DMS53 treated with DMSO at 0.1 percent for 48 hours (cell line): Measurements from ENCODE around the gene LTO1.

Experiments used
- DNase-seq: peaks from one replicate; lab custom pipeline; 2025; ENCODE audit not compliant: unreplicated experiment; lab: John Stamatoyannopoulos, UW

The LTO1 gene

DNA sequence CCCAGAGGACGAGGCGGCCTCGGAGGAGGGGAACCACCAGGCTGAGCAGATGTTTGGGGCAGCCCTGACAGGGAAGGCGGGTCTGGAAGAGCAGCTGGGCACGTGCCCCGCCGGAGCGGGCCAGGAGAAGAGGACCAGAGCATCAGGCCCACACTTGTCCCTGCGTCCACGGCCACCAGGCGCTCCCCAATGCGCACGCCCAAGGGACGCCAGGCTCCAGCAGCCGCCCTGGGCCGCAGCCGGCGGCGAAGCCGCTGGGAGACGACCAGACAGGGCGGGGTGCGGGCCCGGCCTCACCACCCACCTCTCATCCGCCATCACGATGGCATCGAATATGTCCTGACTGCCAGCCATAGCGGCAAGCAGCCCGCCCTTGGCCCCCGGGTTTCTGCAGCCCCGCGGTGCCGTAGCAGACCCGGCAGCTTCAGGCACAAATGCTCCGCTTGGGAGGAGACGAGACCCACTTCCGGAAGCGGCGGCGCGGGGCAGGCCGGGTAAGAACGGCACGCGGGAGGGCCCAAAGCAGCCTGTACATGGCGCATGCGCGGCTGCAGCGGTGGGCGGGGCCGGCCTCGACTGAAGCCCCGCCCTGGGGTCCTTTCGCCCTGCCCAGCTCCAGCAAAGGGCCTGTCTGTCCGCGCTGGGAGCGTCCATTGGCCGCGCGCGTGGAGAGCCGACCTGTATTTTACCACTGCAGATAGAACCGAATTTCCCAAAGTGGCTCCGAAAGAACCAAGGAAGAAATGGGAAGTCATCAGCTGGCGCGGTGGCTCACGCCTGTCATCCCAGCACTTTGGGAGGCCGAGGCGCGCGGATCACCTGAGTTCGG is at the start of gene LTO1:
LTO1 (minus strand) TSS at position 468 of the 829 bp plus-strand sequence; CDS start at position 354, 114 bp downstream.
- DNase-seq, result peak; percentile 90

GRCh38 chr11:69721745-69722144 is 46.6 kb upstream of the LTO1 start:
- no peak for DNase-seq

GRCh38 chr11:69721106-69721505 is 46.0 kb upstream of the LTO1 start:
- no peak for DNase-seq

DNA sequence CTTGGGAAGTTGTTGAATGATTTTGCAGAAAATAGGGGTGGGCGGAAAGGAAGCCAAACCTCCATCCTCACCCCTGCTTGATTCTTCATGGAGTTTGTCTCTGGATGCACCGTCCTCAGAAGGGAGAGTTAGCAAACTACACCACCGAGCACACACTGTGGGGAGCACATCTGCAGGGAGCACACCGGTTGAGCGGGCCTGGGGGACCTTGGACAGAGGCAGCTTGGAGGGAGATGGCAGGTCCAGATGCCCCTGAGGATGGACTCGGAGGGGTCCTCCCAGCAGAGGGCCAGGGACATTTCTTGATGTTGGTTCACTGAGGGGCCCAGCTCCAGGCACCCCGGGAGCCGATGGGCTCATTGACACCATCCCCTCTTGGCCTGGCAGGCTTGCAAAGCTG is 43.8 kb upstream of the LTO1 start:
- DNase-seq, result no peak

DNA sequence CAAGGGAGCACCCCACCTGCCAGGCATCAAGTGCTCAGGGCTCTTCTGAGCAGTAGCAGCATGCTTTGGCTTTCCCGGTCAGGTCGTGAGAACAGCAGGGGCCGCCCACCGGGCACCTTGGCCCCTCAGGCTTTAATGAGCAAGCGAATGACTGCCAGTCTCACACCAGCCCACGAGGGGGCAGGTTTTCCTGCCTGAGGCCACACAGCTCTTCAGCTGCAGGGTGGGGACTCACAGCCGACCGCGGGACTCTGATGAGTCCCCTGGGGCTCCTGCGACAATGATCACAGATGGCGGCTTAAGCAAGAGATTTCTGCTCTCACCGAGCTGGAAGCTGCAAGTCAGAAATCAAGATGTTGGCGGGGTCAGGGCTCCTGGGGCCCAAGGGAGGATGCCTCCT is 43.0 kb upstream of the LTO1 start:
- no peak for DNase-seq

DNA sequence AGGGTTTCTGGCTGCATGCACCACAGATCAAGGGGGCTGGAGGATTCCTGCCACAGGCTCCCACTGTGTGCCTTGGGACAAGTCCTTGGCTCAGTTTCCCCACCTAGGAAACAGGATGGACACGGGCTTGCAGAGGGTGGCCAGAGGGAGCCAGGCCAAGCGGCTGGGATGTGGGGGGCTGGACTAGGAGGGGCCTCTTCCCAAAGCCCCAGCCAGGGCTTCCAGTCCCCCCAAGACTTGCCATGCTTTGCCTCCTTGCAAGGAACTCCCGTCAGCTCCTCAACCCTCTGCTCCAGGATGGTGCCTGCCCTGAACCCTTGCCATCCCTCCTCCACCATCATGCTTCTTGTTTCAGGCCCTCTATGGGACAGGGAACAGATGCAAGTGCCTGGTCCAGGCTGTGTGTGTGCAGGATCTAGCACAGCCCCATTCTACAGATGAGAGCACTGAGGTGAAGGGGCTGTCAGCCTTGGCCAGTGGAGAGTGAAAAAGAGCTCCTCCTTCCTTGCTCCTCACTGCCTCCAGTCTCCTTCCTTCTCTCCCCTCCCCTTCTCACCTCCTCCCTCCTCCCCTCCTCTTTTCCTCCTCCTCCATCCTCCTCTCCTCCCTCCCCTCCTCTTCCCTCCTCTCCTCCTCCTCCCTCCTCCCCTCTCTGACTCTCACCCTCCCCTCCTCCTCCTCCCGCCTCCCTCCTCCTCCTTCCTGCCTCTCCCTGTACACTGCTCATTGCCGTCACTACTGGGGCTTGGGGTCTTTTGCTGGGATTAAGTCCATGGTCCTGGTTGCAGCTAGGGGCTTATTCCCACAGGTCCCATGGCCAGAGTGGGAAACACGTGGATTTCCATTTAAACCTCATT is 42.0 kb upstream of the LTO1 start:
- DNase-seq, result no peak

- DNase-seq, result no peak
Measured at GRCh38 chr11:69716099-69716498, 40.9 kb upstream of the LTO1 start.

DNA sequence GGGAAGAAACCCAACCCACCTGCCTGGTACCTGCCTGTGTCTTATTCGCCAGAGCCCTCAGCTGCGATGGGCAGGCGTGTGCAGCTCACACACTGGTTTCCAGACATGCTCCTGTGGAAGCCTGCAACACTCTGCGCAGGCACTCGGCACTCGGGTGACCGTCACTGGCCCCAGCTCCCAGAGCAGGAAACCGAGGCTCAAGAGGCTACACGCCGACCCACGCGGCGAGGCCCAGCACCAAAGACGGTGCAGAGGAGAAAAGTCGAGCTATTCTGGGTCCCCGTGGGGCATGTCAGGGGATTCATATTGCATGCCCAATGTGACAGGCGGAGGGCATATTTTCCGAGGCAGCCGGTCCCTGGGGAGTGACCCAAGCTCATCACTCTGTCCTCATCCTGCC is 40.3 kb upstream of the LTO1 start:
- DNase-seq, result no peak

DNA sequence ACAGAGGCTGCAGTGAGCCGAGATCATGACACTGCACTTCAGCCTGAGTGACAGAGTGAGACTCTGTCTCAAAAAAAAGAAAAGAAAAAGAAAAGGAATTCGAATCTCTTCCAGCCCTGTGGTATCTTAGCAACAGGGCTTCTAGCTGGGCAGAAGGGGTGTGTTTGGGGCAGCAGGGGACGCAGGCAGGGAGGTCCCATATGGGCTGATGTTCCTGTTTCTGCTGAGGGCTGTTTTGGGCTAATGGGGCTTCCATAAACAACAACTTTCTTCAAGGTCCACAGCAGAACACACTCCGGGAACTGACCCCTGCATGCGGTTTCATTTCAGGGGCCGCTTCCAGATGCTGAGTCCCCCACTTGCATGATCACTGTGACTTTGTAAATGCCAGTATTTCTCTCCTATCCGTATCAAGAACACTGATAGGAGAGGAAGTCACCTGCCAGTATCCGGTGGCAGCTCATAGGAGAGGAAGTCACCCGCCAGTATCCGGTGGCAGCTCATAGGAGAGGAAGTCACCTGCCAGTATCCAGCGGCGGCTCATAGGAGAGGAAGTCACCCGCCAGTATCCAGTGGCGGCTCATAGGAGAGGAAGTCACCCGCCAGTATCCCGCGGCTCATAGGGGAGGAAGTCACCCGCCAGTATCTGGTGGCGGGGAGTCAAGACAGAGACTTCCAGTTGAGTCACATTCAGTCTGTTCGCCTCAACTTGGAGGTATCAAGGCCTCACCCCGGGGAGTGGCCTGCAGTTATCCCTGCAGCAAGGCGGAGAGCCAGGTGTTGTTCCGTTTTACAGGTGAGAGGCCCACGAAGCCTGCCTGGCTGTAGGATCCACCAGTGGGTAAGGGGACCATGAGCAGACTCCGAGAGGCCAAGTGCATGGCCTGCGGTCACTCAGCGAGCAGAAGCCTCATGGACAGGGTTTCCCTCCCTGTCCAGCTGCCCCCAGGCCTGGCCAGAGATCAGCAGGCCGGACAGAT is 37.0 kb upstream of the LTO1 start:
- DNase-seq, result no peak

GRCh38 chr11:69708736-69709401 is 33.7 kb upstream of the LTO1 start:
- DNase-seq, result no peak

- DNase-seq, result no peak
Measured at GRCh38 chr11:69707176-69707575, 32.0 kb upstream of the LTO1 start.

DNA sequence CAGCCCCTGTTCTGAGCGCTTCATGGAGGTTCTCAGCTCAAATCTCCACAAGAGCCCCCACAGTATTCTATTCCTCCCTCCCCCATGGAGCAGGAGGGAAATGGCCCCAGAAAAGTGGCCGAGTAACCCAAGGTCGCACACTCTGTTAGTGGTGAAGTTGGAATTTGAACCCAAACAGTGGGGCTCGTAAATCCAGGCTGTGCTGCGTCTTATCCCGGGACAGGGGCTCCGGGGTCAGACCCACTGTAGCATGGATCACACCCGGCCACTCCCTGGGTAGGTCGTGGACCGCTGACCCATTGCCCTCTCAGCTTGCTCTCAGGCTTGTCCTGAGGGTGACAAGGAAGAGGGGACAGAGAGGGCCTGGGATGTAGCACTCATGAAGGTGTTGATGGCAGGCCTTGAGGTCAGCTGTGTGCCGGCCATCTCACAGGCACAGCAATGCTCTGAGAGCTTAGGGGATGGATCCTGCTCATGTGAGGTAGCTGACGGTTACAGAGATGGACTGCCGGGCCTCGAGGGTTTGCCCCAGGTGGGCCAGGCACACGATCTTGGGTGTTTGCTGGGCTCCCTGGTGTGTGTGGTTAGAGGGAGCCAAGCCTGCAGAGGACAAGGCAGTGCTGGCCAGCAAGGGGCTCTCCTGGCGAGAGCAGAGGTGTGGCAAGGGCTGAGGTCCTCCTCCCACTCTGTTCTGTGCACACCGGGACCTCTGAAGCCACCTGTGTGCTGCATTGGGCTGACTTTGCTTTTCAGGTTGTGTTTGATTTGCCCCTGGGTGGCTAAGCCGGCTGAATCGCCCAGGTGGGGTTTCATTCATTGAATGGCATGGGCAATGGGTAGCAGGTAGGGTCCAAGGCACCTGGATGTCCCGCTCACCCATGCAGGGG is 31.0 kb upstream of the LTO1 start:
- DNase-seq, result no peak

DNA sequence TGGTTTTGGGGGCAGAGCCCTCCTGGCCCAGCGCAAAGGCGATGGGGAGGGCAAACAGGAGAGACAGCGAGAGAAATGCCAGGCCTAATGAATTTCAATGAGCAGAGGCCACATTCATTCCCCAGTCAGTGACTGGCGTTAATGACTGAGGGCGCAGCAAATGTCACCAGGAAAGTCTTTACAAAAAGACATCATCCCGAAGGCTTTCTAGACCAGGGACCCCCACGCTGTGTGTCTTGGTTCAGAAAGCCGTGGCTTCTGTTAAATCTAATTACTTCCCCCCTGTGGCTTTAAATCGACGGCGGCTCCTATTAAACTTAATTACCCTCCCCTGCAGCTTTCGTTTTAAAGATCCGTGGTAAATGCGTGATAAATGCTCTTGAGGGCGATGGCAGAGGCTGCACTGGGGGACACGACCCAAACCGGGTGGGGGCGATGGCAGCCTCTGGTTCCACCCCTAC is 30.2 kb upstream of the LTO1 start:
- no peak for DNase-seq

DNA sequence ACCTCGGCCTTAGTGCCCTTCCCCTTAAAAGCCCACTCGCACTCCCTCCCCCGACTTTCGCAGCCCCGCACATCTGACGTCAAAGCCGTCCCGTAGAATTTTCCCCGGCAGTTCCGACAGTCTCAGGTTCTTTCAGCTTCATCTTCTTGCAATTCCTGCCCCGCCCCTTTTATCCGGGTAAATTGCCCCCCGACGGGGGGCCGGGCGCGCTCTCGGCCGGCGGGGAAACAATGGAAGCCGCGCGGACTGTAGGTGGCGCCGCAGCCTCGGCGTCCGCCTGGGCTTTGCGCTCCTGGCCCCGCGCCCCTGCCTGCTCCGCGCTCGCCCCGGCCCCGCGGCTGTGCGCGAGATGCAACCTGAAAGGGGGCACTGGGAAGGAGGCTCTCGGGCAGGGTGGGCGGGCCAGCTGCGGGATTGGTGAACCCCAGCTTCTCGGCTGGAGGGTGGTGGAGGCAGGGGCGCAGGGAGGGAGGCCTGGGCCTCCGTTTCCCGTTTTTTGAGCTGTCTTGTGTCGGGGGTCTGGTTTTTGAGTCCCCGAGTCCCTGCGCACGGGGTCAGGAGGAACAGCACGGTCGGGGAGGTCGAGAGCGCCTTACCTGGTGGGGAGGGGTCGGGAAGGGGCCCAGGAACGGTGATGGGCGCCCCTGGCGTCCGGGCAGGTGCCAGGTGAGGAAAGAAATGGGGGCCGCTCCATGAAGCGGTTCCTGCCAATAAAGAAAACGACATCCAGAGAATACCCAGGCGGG is 29.5 kb upstream of the LTO1 start:
- DNase-seq, result no peak

GRCh38 chr11:69703768-69704507 is 28.8 kb upstream of the LTO1 start, which contains the start of gene FGF19:
FGF19 (minus strand) TSS chr11:69704022; CDS start chr11:69703876, 146 bp downstream.
- no peak for DNase-seq

GRCh38 chr11:69703453-69703767 is 28.3 kb upstream of the LTO1 start:
- no peak for DNase-seq

DNA sequence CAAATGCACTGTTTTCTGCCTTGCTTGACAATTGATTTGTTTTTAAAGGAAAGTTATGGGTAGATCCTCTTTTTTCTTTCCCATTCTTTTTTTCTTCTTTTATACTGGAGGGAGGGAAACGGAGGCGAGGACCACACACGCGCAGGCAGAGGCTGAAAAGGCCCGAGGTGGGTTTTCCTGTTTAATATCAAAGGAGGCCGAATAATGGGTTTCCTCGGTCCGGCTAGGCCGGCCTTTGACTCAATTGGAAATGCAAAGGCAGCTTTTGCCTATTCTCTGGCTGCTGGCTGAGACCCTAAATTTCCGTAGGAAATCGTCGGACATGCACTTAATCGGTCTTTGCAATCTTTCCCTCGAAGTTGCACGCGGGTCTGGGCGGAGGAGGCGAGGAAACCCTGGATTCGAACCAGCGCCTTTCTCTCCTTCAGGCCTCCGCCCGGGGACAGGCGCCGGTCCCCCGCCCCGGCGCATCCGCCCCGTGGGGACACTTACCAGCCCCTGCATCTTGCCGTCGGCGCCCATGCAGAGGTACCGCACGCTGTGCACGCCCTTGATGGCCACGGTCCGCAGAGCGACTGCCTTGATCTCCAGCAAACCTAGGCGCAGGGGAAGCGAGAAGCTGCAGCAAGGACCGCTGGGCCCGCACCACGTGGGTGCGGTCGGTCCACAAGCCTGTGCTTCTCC is 27.8 kb upstream of the LTO1 start:
- no peak for DNase-seq
